ENCODE data around the gene SLC44A3. TPM values are rescaled to one million over a fixed set of nuclear protein-coding genes. Genes with fewer than 3 reads are reported as not detected.

The SLC44A3 gene
- total RNA-seq, 5 donors from 2014 or later (not counting 1 experiment from before 2014, with no cell fraction given) = 0.30 to 0.99 (median 0.74) TPM; not detected in 1

DNA sequence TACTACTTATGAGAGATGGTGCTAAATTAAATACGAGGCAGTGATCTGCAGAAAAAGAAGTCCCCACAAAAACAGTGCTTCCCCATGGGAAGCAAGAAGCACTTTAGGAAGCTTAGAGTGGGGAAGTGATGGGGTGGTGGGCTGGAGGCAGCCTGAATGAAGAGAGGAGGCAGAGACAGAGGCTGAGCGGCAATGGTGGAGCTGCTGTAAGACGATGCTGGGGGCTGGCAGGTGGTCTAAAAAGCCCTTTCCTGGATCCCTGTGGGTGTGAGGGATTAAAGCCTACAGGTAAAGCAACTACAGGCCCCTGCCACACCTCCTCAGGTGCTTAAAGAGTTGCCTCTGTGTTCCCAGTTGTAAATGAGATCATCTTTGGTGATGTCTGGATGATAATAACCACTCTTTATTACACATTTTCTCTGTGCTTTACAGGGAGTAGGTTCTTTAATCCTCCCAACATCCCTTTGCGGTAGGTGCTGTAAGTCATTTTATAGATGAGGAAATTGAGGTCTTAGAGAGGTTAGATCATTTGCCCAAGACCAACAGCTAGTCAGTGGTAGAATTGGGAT, 67.5 kb downstream of the SLC44A3 start:
- no peaks in the 10 kb centered on the region for H3K36me3 ChIP-seq (ENCODE audit: control insufficient read depth in 2 of 2, extremely low read depth in 1 of 2, insufficient read depth in 1 of 2, low read length in 1 of 2)
- ChIA-PET CTCF (no interaction called here), POLR2A (no interaction called here)
- H3K27me3 ChIP-seq (replicated peaks in 1 of 2; ENCODE audit: control insufficient read depth in 2 of 2, extremely low read depth in 1 of 2, insufficient read depth in 2 of 2, low read length in 1 of 2) = no peaks in the 10 kb centered on the region
- Mint-ChIP-seq H3K9me3 (no peaks in the 10 kb centered on the region), H3K27ac (no peak overlapping the region), H3K4me1 (peaks cover 13 to 17% (median 15%) of the 10 kb centered on the region in 3 donors), H3K27me3 (no peaks in the 10 kb centered on the region), H3K4me3 (no peak overlapping the region), H3K36me3 (no peaks in the 10 kb centered on the region)
- DNase-seq (no peak), ATAC-seq (replicated peaks in 1 of 4) (no peak)
- 80% methylated on average over 2 of the region's 4 CpGs for WGBS (ENCODE audit: insufficient coverage)
- no peak overlapping the region for H3K4me3 ChIP-seq (ENCODE audit: control insufficient read depth in 1 of 2, extremely low read depth in 1 of 2, low read length in 1 of 2)
- no peak overlapping the region for H3K27ac ChIP-seq (ENCODE audit: low read length)
- no peaks in the 10 kb centered on the region for H3K9me3 ChIP-seq
- peaks cover 4 to 10% of the 10 kb centered on the region in 2 experiments for H3K4me1 ChIP-seq (ENCODE audit: control insufficient read depth in 1 of 2, extremely low read depth in 1 of 2, insufficient read depth in 2 of 2, low read length in 2 of 2)

DNA sequence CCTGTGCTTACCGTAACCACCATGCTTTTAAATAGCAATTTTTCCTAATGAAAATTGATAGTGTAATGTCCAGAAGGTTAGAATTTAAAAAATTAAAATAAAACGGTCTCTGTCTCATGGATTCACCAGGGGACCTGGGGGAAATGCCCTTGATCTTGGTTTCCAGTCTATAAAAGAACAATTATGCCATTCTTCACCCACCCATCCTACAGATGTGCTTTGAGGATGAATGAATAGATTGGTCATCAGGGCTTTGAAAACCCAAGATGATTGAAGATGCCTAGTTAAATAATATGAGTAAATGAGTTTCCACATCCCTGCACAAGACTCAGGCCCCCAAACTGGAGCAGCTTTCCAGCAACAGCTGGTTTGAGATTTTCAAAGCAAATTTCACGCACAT, 68.0 kb downstream of the SLC44A3 start:
- Mint-ChIP-seq H3K4me1 (peaks cover 10 to 12% (median 10%) of the 10 kb centered on the region in 3 donors), H3K27me3 (no peaks in the 10 kb centered on the region), H3K27ac (no peak overlapping the region), H3K36me3 (no peaks in the 10 kb centered on the region), H3K9me3 (no peaks in the 10 kb centered on the region), H3K4me3 (no peak overlapping the region)
- Histone ChIP-seq H3K27me3 (replicated peaks in 1 of 2; ENCODE audit: control insufficient read depth in 2 of 2, extremely low read depth in 1 of 2, insufficient read depth in 2 of 2, low read length in 1 of 2) (no peaks in the 10 kb centered on the region), H3K9me3 (no peaks in the 10 kb centered on the region), H3K4me1 (ENCODE audit: control insufficient read depth in 1 of 2, extremely low read depth in 1 of 2, insufficient read depth in 2 of 2, low read length in 2 of 2) (peaks cover 4 to 7% of the 10 kb centered on the region in 2 experiments), H3K36me3 (ENCODE audit: control insufficient read depth in 2 of 2, extremely low read depth in 1 of 2, insufficient read depth in 1 of 2, low read length in 1 of 2) (no peaks in the 10 kb centered on the region), H3K4me3 (ENCODE audit: control insufficient read depth in 1 of 2, extremely low read depth in 1 of 2, low read length in 1 of 2) (no peak overlapping the region), H3K27ac (ENCODE audit: low read length) (no peak overlapping the region)
- WGBS (ENCODE audit: insufficient coverage) = no CpG with 5 or more reads among the region's 3 CpGs
- POLR2A ChIA-PET = no interaction called here
- DNase-seq (no peak), ATAC-seq (replicated peaks in 1 of 4) (no peak)
- CTCF ChIA-PET = no interaction called here

DNA sequence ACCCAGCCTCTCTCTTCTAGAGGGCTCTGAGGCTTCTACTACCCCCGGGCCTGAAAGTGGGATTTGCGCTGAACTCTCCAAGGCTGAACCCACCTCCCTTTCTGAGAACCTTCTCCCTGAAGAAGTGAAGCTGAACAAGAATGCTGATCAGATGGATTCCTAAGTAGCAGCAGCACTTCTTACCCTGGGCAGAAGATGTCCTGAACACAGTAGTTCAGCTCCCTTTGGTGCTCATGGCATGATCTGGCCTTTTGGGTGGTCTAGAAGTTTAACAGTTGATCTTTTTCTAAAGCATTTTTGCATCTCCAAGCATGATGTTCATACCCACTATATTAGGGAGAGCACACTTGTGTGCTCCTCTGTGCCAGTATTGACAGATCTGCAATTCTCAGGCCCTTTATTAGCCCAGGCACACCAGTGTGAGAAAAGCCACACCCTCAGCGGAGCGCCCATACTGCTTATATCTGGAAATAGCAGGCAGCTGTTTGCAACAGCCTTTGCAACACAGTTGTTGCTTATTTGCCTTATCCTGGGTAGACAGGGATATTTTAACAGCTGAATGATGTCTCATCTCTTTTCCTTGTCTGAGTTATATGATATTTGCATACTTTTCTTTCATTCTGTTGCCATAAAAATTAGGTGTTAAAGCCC, 72.6 kb downstream of the SLC44A3 start:
- H3K27ac ChIP-seq (ENCODE audit: low read length) = no peak overlapping the region
- Mint-ChIP-seq H3K4me3 (no peak overlapping the region), H3K4me1 (no peaks in the 10 kb centered on the region), H3K9me3 (no peaks in the 10 kb centered on the region), H3K36me3 (peaks cover 1% of the 10 kb centered on the region), H3K27me3 (no peaks in the 10 kb centered on the region), H3K27ac (no peak overlapping the region)
- H3K4me3 ChIP-seq (ENCODE audit: control insufficient read depth in 1 of 2, extremely low read depth in 1 of 2, low read length in 1 of 2) = no peak overlapping the region
- no CpG with 5 or more reads among the region's 4 CpGs for WGBS (ENCODE audit: insufficient coverage)
- no peak for DNase-seq
- H3K9me3 ChIP-seq = no peaks in the 10 kb centered on the region
- ChIA-PET CTCF (interaction anchor here in 1 of 2 donors (0.6 kb wide), 1 partner anchor 13 kb away, joined by 3 read pairs; no protein-coding TSS in a partner anchor), POLR2A (no interaction called here)
- no peaks in the 10 kb centered on the region for H3K27me3 ChIP-seq (replicated peaks in 1 of 2; ENCODE audit: control insufficient read depth in 2 of 2, extremely low read depth in 1 of 2, insufficient read depth in 2 of 2, low read length in 1 of 2)
- H3K36me3 ChIP-seq (ENCODE audit: control insufficient read depth in 2 of 2, extremely low read depth in 1 of 2, insufficient read depth in 1 of 2, low read length in 1 of 2) = no peaks in the 10 kb centered on the region
- H3K4me1 ChIP-seq (ENCODE audit: control insufficient read depth in 1 of 2, extremely low read depth in 1 of 2, insufficient read depth in 2 of 2, low read length in 2 of 2) = no peaks in the 10 kb centered on the region
- no peak for ATAC-seq (replicated peaks in 1 of 4)

DNA sequence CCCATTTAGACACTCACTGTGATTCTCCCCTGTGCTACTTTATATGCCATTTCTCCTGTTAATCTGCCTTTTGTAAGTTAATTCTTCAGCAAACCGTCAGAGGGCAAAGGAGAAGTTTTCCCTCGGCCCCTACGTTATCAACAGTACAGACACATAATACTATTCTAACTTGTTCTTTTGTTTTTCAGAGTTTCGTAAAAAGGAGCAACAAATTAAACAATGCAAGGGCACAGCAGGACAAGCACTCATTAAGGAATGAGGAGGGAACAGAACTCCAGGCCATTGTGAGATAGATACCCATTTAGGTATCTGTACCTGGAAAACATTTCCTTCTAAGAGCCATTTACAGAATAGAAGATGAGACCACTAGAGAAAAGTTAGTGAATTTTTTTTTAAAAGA, 74.5 kb downstream of the SLC44A3 start:
- Histone ChIP-seq H3K4me3 (ENCODE audit: control insufficient read depth in 1 of 2, extremely low read depth in 1 of 2, low read length in 1 of 2) (no peak overlapping the region), H3K27ac (ENCODE audit: low read length) (no peak overlapping the region), H3K4me1 (ENCODE audit: control insufficient read depth in 1 of 2, extremely low read depth in 1 of 2, insufficient read depth in 2 of 2, low read length in 2 of 2) (no peaks in the 10 kb centered on the region), H3K9me3 (no peaks in the 10 kb centered on the region), H3K36me3 (ENCODE audit: control insufficient read depth in 2 of 2, extremely low read depth in 1 of 2, insufficient read depth in 1 of 2, low read length in 1 of 2) (no peaks in the 10 kb centered on the region), H3K27me3 (replicated peaks in 1 of 2; ENCODE audit: control insufficient read depth in 2 of 2, extremely low read depth in 1 of 2, insufficient read depth in 2 of 2, low read length in 1 of 2) (no peaks in the 10 kb centered on the region)
- no peak for DNase-seq
- no peak overlapping the region for H3K4me3 Mint-ChIP-seq
- no peak for ATAC-seq (replicated peaks in 1 of 4)
- H3K27me3 Mint-ChIP-seq = no peaks in the 10 kb centered on the region
- CTCF ChIA-PET = interaction anchor here in 1 of 2 donors (0.7 kb wide), 1 partner anchor 40 kb away, joined by 4 read pairs; no protein-coding TSS in a partner anchor
- H3K4me1 Mint-ChIP-seq = no peaks in the 10 kb centered on the region
- 75% methylated on average over 1 of the region's 4 CpGs for WGBS (ENCODE audit: insufficient coverage)
- no peak overlapping the region for H3K27ac Mint-ChIP-seq
- H3K36me3 Mint-ChIP-seq = peaks cover 3% of the 10 kb centered on the region
- H3K9me3 Mint-ChIP-seq = no peaks in the 10 kb centered on the region
- POLR2A ChIA-PET = no interaction called here

DNA sequence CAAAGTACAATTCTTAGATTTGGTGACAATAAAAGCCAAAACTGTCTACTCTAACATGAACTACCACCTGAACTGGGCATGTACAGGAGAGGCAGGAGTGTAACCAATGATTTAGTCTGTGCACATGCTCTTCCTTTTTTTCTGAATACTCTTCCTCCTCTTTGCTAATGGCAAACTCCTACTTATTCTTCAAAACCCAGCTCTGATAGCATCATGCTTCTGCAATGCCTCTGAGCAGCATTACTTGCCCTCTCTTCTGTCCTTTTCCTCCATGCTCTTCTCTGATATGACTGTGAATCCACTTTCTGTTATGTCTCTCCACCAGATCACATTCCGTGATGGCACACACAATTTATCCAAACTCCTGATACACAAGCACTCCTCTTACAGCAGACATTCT, 75.4 kb downstream of the SLC44A3 start:
- H3K9me3 Mint-ChIP-seq = no peaks in the 10 kb centered on the region
- H3K4me1 Mint-ChIP-seq = no peaks in the 10 kb centered on the region
- no peak overlapping the region for H3K27ac Mint-ChIP-seq
- no peaks in the 10 kb centered on the region for H3K36me3 ChIP-seq (ENCODE audit: control insufficient read depth in 2 of 2, extremely low read depth in 1 of 2, insufficient read depth in 1 of 2, low read length in 1 of 2)
- no peaks in the 10 kb centered on the region for H3K27me3 Mint-ChIP-seq
- no peak overlapping the region for H3K4me3 Mint-ChIP-seq
- peaks cover 3% of the 10 kb centered on the region for H3K36me3 Mint-ChIP-seq
- no peaks in the 10 kb centered on the region for H3K27me3 ChIP-seq (replicated peaks in 1 of 2; ENCODE audit: control insufficient read depth in 2 of 2, extremely low read depth in 1 of 2, insufficient read depth in 2 of 2, low read length in 1 of 2)
- ChIA-PET CTCF (interaction anchor here in 1 of 2 donors (1.0 kb wide), 1 partner anchor 338 kb away, joined by 3 read pairs; no protein-coding TSS in a partner anchor), POLR2A (no interaction called here)
- H3K4me1 ChIP-seq (ENCODE audit: control insufficient read depth in 1 of 2, extremely low read depth in 1 of 2, insufficient read depth in 2 of 2, low read length in 2 of 2) = no peaks in the 10 kb centered on the region
- no peak overlapping the region for H3K27ac ChIP-seq (ENCODE audit: low read length)
- no peaks in the 10 kb centered on the region for H3K9me3 ChIP-seq
- DNase-seq (no peak), ATAC-seq (replicated peaks in 1 of 4) (no peak)
- H3K4me3 ChIP-seq (ENCODE audit: control insufficient read depth in 1 of 2, extremely low read depth in 1 of 2, low read length in 1 of 2) = no peak overlapping the region
- 67% methylated on average over 1 of the region's 1 CpG for WGBS (ENCODE audit: insufficient coverage)

DNA sequence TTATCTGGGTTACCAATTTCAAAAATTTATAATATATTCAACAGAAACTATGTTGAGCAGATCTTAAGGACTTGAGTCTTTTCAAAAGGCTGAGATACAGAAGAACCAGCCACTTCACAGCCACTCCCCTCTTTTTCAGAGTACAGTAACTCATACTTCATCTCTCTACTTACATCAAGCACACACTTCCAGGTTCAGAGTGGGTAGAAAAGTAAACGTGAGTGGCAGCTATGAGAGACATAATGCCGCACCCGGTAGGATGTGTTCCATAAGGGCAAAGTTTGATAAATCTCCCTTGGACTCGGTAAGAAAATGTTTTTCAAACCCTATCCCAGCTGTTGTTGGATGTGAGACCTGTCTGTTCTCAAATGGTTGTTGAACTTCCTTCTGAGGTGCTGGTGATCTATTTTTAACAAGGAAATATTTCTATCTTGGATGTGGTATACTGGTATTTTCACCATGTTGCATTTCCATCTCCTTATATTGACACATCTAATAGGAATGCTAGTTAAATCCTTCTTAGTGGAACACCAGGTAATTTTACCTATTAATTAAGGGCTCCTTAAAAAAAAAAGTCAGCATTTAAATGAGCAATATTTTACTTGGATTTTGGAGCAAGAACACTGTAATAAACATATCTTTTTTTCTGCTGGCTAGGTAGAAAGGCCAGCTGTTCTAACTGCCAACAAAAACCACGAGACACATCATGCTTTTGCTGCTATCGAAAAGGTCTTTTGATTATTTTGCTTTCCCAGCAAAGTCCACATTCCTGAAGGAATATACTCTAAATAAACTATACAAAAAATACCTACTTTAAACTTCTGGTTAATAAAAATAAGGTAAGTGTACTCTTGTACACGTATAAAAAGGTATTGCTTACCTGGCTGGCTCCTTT, 78.6 kb downstream of the SLC44A3 start:
- DNase-seq (no peak), ATAC-seq (replicated peaks in 1 of 4) (no peak)
- H3K27ac ChIP-seq (ENCODE audit: low read length) = no peak overlapping the region
- no peak overlapping the region for H3K27ac Mint-ChIP-seq
- no peaks in the 10 kb centered on the region for H3K4me1 ChIP-seq (ENCODE audit: control insufficient read depth in 1 of 2, extremely low read depth in 1 of 2, insufficient read depth in 2 of 2, low read length in 2 of 2)
- ChIA-PET POLR2A (interaction anchor here in 1 of 2 donors (0.5 kb wide), 1 partner anchor 143 kb away, joined by 13 read pairs; no protein-coding TSS in a partner anchor), CTCF (no interaction called here)
- no peaks in the 10 kb centered on the region for H3K27me3 Mint-ChIP-seq
- peaks cover 3% of the 10 kb centered on the region for H3K36me3 Mint-ChIP-seq
- H3K4me1 Mint-ChIP-seq = no peaks in the 10 kb centered on the region
- WGBS (ENCODE audit: insufficient coverage) = 100% methylated on average over 2 of the region's 7 CpGs
- no peaks in the 10 kb centered on the region for H3K36me3 ChIP-seq (ENCODE audit: control insufficient read depth in 2 of 2, extremely low read depth in 1 of 2, insufficient read depth in 1 of 2, low read length in 1 of 2)
- no peak overlapping the region for H3K4me3 Mint-ChIP-seq
- H3K27me3 ChIP-seq (replicated peaks in 1 of 2; ENCODE audit: control insufficient read depth in 2 of 2, extremely low read depth in 1 of 2, insufficient read depth in 2 of 2, low read length in 1 of 2) = no peaks in the 10 kb centered on the region
- no peak overlapping the region for H3K4me3 ChIP-seq (ENCODE audit: control insufficient read depth in 1 of 2, extremely low read depth in 1 of 2, low read length in 1 of 2)
- H3K9me3 Mint-ChIP-seq = no peaks in the 10 kb centered on the region
- no peaks in the 10 kb centered on the region for H3K9me3 ChIP-seq
